Posterior vena cava (tissue), 2 donors: Measurements from ENCODE around the gene UBASH3A. TPM values are rescaled to one million over a fixed set of nuclear protein-coding genes. Genes with fewer than 3 reads are reported as not detected.
A peak's percentile ranks its signal among the peaks of the same experiment; 100 is the strongest.

Experiments used
- DNase-seq: peaks from one replicate; pipeline ENCODE4 v3.0.0-alpha.2; 2020; ENCODE audit warnings: low spot score
- intact Hi-C, 2 donors: fragments of 100-400 bp; cut with DNase I; formaldehyde crosslinking; loops; one replicate each; pipeline versions ENCODE4 v1.14.1 to v1.14.2; 2022 to 2023
- long read RNA-seq, 2 donors: library from polyadenylated mRNA; unstranded; transcript quantifications; one replicate each; pipeline ENCODE4 v2.0.0, GENCODE V29; 2020 to 2021
- total RNA-seq, 2 donors: library from RNA; stranded (reverse); fragmentation: NEBNext Ultra II Directional; extraction: Animal tissue kit (Norgen Biotek cat#: 25700); gene quantifications; one replicate each; pipeline ENCODE4 v1.2.1, GENCODE V29; 2021
- donor health status: DM: yes; HTN: yes; CAD: no.
- donor health status: DM: yes; HTN: yes; CAD: no.

The UBASH3A gene
- under 1 TPM; 0.32 to 0.38 TPM for total RNA-seq
- long read RNA-seq, donor 1, result 0 reads
- long read RNA-seq, donor 2, result 0 reads

- intact Hi-C loops, result no loop called here
- DNase-seq, result no peak
Observed at GRCh38 chr21:42403611-42404231, at the start of gene UBASH3A. Gene UBASH3A (plus strand): TSS chr21:42403902. CDS start chr21:42403946, 44 bp downstream.

GRCh38 chr21:42356046-42356445 is 47.7 kb upstream of the UBASH3A start:
- DNase-seq, result no peak
- intact Hi-C loops, result no loop called here

GRCh38 chr21:42356650-42357049 is 47.1 kb upstream of the UBASH3A start:
- peak; percentile 11 for DNase-seq
- intact Hi-C loops, result no loop called here

GRCh38 chr21:42357307-42357706 is 46.4 kb upstream of the UBASH3A start:
- intact Hi-C loops, result no loop called here
- peak; percentile 5 for DNase-seq

- intact Hi-C loops, result no loop called here
- DNase-seq, result peak; percentile 16
Observed at GRCh38 chr21:42358261-42358660, 45.4 kb upstream of the UBASH3A start.

GRCh38 chr21:42358937-42359336 is 44.8 kb upstream of the UBASH3A start:
- intact Hi-C loops, result no loop called here

GRCh38 chr21:42360317-42360716 is 43.4 kb upstream of the UBASH3A start:
- no peak for DNase-seq
- intact Hi-C loops, result no loop called here

More at GRCh38 chr21:42358937-42359336, 44.8 kb upstream of the UBASH3A start:
- no peak for DNase-seq

GRCh38 chr21:42361286-42361685 is 42.4 kb upstream of the UBASH3A start:
- intact Hi-C loops, result no loop called here
- DNase-seq, result no peak

- intact Hi-C loops, result no loop called here
- DNase-seq, result no peak
Observed at GRCh38 chr21:42362198-42362597, 41.5 kb upstream of the UBASH3A start.

GRCh38 chr21:42362700-42363099 is 41.0 kb upstream of the UBASH3A start:
- DNase-seq, result no peak
- intact Hi-C loops, result no loop called here

- intact Hi-C loops, result no loop called here
- no peak for DNase-seq
Observed at GRCh38 chr21:42363312-42363711, 40.4 kb upstream of the UBASH3A start.

GRCh38 chr21:42364304-42364865 is 39.3 kb upstream of the UBASH3A start:
- intact Hi-C loops, result no loop called here
- DNase-seq, result no peak

- intact Hi-C loops, result no loop called here
- no peak for DNase-seq
Observed at GRCh38 chr21:42365770-42366169, 37.9 kb upstream of the UBASH3A start.

- intact Hi-C loops, result no loop called here
- DNase-seq, result no peak
Observed at GRCh38 chr21:42366292-42367010, 37.3 kb upstream of the UBASH3A start, which contains the start of gene TFF1. Gene TFF1 (minus strand): TSS chr21:42366535. CDS start chr21:42366495, 40 bp downstream.

GRCh38 chr21:42367367-42368165 is 36.1 kb upstream of the UBASH3A start:
- DNase-seq, result no peak
- intact Hi-C loops, result no loop called here

GRCh38 chr21:42369821-42370220 is 33.9 kb upstream of the UBASH3A start:
- no peak for DNase-seq

GRCh38 chr21:42370894-42371654 is 32.6 kb upstream of the UBASH3A start:
- intact Hi-C loops, result no loop called here
- no peak for DNase-seq

More at GRCh38 chr21:42369821-42370220, 33.9 kb upstream of the UBASH3A start:
- intact Hi-C loops, result no loop called here

GRCh38 chr21:42373196-42373907 is 30.4 kb upstream of the UBASH3A start:
- intact Hi-C loops, result no loop called here
- DNase-seq, result no peak
